MV-4-11 (cell line): ENCODE data around the gene PHLDA2.
A peak's percentile ranks its signal among the peaks of the same experiment; 100 is the strongest.
"Not testable (repeated sequence)": the region's sequence is repeated elsewhere in the genome, so short reads cannot be mapped to it uniquely, and the experiment has no call there.

ENCODE experiments used
- DNase-seq: peaks from one replicate; lab custom pipeline; 2025; lab: John Stamatoyannopoulos, UW

The PHLDA2 gene

DNA sequence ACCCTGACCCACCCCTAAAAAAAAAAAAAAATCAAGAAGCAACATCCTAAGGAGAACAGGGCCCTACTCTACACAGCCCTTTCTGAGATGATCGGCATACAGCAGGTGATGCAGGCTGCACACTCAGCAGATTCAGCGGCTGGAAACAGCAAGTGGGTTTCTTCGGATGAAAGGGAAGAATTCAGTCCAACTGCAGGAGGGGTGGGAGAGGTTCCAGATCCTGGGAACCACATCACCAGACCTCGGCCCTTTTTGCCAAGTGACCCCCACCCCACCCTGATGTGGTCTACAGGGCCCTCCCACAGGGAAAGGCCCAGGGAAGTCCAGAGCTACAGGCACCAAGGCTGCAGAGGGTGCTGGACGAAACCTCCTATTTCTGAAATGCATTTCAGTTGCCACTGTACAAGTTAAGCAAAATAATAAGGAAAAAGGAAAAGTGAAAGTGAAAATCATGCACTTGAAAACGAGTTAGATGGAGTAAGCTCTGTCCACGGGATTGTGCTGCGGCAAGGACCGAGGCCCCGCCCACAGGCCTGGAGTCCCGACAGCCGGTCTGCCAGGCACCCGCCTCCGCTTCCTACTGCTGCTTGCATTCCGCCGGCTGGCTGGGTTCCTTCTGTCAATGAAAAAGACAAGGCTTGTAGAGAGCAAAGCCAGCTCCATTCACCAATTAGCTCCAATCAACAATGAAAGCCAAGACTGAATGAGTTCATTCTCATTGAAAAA lies 16.0 kb upstream of the PHLDA2 start:
- DNase-seq = peak; percentile 55

DNA sequence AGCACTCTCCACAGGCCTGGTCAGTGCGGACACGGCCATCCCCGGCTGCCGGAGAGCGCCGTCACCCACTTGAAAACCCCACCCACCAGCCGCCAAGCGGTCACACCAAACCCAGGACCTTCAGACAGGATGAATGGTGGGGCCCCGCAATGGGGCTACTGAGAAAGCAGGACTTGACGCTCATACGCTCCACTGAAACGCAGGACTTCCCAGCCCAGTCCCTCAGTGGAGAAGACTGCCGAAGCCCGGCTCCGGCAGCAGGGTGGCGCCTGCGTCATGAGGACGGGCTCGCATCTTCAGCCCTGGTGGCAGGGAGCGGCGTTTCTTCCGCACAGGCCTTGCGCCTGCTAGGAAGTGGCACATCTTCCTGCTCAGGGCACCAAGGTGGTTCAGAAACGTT lies 15.3 kb upstream of the PHLDA2 start:
- DNase-seq = no peak

DNA sequence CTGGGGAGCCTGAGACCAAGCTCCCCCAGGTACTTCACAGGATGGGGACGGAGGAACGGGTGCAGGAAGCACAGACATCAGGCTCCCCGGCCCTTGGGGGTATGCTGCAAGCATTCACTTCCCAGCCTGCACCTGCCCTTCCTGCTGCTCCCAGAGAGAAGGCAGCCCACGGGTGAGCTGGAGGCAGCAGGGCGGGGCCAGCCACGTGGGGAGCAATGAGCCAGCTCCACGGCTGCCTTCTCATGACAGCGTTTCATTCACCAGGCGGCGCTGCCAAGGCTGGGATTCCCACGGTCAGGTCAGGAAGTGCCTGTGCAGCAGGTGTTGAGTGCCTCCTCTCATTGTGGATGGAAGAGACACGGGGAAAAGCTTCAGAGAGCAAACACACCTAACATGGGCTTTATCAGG lies 14.5 kb upstream of the PHLDA2 start:
- no peak for DNase-seq

DNA sequence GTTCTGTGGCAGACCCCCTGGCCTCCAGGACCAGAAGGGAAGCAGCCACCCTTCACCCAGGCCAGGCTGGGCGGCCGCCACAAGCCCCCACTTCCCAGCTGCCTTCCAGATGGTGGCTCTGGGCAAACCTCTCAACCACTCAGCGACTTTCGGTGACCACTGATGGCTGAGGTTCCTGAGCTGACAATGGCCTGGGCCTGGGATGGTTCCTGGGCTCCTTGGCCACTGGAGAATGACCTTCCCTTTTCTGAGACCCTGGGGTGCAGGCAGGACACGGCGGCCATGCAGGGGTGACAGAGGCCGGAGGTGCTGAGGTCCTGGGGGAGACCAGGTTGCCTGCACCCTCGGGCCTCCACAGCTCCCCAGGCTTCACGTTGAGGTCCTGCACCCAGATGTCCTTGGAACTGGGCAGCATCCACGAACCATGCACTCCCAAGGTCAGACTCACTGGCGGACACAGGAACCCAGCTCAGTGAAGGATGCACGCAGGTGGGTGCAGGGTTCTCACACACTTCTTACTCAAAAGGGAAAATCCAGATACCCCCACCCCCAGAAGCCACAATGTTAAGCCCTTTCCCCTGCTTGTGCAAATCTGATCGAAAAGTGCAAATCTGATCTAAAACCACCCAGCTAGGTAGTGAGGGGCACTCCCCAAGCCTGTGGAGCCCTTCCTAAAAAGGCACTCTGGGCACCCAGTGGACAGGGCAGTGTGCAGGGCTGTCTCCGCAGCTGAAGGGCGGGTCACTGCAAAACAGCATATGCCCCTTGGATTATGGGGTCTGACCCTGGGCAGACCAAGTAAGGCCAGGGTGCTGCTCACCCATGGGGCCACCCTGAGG lies 13.9 kb upstream of the PHLDA2 start:
- DNase-seq = no peak

DNA sequence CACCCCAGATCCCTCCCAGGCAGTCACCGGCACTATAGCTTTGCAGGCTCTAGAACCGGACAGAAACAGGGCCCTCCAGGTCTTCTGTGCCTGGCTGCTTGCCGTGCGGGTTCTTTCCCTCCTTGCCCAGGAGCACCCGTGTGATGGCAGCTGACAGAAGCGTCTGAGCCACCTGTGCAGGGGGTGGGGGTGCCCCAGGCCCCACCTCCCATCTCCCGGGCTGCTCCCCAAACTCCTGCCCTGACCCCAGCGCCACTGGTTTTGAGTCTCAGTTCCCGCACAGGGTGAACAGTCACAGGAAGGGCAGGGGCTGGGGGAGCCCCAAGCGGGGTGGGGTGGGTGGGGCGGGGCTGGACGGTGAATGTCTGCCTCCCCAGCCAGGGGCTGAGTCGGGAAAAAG lies 13.2 kb upstream of the PHLDA2 start:
- DNase-seq = no peak

DNA sequence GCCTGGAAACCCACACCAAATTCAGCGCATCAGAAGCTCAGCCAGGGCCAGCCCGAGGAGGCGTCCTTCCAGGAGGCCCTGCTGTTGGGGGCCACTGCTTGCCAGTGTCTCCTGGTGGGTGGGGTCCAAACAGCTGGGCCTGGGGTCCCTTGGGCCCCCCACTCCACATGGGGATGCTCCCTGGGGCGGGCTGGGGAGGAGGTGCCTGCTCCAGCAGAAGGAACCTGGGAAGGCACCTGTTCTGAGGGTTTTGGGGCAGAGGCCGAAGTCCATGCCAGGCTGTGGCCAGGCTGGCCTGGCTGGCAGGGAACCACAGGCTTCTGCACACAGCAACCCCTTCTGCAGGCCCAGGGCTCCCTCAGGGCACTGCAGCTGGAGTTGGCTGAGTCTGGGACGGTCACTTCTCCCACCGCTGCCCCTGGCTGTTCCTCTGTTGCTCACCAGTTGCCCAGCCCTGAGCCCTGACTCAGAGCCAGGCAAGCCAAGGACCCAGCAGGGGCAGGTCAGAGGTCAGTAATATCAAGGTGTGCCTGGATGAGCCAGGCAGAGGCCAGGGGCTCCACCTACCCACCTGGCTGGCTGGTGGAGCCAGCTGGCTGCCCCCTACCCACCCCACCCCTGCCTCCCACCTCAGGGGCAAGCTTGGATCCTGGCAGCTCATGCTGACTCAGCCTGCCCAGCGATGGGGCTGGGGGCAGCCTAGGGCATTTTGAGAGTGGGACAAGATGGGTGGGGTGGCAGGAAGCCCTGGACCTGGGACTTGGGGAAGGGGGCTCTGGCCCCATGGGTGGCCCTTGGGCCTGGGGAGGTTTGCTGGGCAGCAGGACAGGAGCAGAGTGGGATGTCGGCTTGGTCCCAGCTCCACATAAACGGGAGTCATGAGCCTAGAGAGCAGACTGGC lies 12.0 kb upstream of the PHLDA2 start:
- DNase-seq = no peak

DNA sequence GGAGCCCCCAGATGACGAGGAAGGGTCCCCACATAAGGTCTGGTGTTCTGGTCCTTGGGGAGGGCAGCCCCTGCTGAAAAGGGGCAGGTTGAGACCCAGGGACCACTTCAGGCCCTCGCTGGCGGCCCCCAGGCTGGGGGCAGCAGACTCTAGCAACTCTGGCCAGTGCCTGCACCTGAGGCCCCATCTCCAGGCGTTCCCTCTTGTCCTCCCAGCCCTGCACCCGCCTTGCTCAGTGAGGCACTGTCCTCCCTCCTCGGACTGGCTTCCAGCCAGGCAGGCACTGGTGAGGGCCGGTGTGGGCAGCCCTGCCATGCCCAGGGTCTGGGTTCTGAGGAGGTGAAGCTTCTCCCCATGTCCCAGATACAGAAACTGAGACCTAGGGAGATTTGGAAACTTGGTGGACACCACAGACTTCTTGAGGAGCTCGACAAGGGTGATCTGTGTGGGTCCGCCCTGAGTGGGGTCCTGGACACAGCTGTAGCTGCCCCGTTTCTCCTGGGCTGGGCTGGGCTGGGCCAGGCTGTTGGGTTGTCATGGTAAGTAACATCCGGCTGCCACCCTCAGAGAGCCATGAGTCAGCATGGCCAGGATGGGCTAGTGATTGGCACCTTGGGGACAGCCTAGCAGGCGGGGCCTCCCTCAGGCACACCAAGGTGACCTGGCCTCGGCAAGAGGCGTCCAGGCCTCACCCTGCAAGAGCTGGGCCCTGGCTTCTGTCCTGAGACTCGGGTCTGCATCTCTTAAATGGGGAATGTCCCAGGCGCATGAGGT lies 11.1 kb upstream of the PHLDA2 start:
- DNase-seq = peak; percentile 54

DNA sequence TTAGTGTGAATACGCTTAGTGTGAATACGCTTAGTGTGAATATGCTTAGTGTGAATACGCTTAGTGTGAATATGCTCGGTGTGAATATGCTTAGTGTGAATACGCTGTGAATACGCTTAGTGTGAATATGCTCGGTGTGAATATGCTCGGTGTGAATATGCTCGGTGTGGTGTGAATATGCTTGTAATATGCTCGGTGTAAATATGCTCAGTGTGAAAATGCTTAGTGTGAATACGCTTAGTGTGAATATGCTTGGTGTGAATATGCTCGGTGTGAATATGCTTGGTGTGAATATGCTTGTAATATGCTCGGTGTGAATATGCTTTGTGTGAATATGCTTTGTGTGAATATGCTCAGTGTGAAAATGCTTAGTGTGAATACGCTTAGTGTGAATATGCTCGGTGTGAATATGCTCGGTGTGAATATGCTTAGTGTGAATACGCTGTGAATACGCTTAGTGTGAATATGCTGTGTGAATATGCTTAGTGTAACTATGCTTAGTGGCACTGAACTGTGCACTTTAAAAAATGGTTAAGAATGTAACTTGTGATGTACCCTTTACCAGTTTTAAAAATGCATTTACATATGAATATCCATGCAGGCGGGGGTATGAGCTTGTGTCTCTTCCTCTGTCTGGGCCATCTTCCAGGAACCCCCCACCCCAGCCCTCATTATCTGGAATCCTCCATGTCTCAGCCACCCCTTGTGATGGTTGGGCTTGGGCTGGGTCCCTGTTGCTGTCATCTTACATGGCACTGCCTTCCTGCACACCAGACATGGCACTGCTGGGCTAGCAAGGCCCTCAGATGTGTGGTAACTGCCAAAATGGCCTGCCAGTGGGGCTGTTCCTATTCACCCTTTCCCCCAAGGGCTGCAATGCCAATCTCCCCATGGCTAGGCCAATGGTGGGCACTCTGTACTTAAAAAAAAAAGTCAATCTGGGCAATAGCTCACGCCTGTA lies 9.5 kb upstream of the PHLDA2 start:
- not testable (repeated sequence) for DNase-seq

DNA sequence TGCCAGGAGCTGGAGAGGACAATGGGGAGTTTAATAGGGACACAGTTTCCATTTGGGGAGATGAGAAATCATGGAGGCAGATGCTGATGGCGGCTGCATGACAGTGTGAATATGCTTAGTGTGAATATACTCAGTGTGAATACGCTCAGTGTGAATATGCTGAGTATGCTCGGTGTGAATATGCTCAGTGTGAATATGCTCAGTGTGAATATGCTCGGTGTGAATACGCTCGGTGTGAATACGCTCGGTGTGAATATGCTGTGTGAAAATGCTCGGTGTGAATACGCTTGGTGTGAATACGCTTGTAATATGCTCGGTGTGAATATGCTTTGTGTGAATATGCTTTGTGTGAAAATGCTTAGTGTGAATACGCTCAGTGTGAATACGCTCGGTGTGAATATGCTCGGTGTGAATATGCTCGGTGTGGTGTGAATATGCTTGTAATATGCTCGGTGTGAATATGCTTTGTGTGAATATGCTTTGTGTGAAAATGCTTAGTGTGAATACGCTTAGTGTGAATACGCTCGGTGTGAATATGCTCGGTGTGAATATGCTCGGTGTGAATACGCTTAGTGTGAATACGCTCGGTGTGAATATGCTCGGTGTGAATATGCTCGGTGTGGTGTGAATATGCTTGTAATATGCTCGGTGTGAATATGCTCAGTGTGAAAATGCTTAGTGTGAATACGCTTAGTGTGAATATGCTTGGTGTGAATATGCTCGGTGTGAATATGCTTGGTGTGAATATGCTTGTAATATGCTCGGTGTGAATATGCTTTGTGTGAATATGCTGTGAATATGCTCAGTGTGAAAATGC lies 8.6 kb upstream of the PHLDA2 start:
- DNase-seq = not testable (repeated sequence)

DNA sequence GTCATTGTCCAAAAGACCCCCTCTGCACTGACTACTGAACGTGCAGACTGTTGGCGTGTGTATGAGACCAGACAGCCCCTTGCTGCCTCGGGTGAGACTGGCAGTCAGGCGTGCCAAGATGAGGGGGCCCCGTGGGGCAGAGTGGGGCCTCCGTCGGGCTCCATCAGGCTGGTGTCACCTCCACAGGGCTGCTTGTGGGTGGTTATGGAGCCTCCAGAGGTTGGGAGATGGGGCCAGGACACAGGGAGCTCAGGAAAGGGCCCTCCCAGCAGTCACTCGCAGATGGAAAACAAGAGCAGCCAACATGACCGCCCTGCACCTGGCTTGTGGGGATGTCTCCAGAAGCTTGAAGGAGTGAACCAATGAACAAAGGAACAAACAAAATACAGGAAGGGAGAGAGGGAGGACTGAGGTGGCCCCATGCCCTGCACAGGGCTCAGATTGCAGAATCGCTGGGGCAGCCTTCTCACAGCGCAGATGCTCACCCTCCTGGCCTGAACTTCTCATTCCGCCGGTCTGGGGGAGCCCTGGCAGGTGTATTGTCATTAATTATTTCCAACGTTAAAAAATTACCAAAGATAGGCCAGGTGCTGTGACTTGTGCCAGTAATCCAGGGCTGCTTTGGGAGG lies 5.5 kb upstream of the PHLDA2 start:
- DNase-seq = no peak

DNA sequence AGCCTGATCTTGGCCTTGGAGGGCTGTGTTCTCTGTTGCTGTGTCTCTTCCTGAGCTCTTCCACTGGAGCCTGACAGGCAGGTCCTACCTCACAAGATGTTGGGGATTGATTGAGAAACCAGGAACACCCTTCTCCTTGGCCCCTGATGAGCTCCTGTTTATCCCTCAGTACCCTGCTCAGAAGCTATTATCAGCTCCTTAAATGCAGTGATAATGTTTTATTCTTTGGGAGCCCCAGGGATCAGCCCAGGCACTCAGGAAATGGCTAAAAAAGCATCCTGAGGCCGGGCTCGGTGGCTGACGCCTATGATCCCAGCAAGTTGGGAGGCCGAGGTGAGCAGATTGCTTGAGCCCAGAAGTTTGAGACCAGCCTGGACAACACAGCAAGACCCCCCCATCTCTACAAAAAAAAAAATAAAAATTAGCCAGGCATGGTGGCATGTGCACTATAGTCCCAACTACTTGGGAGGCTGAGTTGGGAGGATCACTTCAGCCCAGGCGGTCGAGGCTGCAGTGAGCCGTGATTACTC lies 4.9 kb upstream of the PHLDA2 start:
- no peak for DNase-seq

DNA sequence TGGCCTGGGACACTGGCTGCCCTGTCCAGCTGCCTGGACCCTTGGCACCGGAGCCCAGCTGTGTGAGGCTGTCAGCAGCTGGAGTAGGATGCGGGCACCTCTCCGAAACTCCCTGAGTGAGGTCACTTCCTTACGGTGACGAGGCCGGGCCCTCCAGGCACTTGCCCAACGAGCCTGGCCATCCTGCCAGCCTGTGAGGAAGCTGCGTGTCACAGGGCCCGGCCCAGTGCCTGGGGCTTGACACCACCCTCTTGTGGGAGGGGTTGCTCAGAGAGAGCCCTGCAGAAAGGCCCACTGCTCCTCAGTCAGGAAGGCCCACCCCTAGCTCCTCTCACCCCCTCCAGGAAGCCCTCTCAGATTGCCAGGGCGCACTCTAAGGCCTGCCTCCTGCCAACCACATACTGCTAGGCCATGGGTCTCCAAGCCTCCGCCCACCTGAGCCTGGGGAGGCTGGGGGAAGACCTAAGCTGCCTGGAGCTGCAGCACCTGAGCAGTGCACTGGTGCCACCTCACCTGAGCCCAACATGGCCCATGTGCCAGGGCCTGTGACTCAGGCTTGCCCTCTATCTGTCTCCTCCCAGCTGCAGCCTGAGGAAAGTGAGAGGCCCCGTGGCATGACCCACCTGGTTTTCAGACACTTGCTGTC lies 4.3 kb upstream of the PHLDA2 start:
- peak; percentile 97 for DNase-seq

DNA sequence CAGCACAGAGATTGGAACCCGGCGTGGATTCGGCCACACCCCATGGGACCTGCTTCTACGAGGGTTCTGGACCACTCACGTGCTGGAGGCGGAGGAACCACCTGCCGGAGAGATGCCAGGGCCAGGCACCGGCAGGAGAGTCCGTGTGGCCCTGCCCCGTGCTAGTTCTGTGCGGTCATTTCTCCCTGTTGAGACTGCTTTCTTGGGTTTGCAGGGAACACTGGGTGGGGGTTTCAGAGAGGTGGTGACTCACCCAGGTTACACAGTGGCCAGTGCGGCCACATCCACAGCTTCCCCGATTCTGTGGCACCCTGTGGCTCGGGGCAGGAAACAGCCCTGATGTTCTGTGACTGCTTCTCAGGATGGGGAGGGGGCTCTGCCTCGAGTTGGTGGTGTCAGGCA lies 3.6 kb upstream of the PHLDA2 start:
- peak; percentile 52 for DNase-seq

DNA sequence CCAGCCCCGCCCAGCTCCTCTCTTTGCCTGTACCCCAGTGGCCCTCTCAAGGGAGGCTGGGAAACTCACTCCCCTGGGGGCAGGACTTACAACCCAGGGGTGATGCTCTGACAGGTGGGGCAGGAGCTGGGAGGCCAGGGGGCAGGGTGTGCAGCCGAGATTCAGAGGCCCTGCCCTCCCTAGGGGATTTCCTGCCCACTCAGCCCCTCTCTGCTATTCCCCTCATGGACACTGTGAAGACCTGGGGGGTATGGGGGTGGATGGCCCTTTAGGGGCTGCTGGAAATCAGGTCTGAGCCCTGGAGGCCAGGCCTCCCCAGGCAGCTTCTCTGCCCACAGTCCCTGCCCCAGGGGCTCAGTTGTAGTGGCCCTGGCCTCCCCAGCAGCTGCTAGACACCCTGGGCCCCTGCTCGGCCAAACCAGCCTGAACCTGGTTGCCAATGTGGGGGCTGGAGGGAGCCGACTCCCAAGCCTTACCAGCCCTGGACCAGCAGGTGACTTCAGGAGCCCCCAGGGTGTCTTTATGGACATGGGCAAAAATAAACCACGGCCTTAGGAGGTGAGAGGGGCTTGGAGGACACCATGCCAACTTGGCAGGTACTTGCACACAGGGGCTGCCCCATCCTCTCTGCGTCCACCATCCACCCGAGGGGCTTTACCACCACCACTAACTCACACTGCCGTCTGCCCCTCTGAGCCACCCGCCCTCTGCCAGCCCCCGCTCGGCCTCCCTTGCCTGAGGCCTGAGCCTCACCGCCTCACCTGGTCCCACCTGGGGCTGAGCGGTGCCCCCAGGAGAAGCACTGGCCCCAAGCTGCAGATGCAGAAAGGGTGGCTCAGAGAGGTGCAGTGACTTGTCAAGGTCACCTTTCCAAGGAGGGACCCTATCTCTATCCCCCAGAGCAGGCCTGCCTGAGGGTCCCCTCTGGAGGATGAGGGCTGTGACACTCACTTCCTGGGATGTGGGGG lies 2.8 kb upstream of the PHLDA2 start:
- DNase-seq = no peak

DNA sequence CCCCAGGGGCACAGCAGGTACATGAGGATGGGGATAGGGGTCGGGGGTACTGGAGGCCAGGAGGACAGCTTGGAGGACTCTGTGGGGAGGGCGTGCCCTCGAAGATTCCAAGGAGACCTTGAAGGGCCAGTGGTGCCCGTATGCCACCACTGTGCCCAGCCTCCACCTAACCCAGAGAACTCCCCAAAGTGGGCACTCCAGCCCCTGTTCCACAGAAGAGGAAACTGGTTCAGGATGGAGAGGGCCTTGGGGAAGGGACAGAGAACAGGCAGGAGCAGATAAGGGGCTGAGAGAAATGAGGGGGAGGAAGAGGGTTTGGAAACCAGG lies 2.2 kb upstream of the PHLDA2 start:
- DNase-seq = no peak

DNA sequence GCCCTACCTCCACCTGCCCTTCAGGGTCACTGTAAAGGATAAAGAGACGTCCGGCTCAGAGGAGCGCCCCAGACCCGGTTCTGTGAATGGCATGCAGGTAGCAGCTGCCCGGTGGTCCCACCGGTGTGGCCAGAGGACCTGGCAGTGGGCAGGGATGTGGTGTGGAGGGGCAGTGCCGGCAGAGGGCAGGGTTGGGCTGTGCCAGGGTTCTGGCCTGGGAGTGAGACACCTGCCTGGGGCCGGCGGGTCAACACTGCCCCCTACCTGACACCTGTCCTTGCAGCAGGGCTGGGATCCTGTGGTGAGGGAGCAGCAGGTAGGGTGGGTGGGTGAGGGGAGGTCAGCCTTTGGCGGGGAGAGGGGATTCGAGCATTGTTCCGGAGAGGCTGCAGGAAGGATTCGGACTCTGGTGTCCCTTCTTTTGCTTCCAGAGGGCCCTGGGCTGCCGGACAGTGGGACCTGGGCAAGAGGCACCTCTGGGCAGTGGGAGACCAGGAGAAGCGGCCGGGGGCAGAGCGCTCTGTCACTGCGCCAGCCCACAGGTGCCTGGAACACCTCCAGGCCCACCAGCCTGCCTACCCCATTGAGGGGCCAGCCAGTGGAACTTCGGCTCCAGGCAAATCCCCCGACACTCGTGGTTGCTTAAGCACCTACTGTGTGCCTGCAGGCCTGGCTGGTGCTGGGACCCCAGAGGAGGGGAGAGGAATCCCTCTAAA lies 1.6 kb upstream of the PHLDA2 start:
- peak; percentile 38 for DNase-seq
